ENCODE data around the gene UBAC2. TPM values are rescaled to one million over a fixed set of nuclear protein-coding genes. Genes with fewer than 3 reads are reported as not detected.

The UBAC2 gene
- total and polyA plus RNA-seq, 10 donors: 49.3 to 82.1 (median 66.2) TPM

- peak overlapping the region in 3 of 8 donors; percentile 30 to 88 (median 85) for H3K27ac ChIP-seq
- H3K4me1 ChIP-seq: peaks cover 36 to 100% (median 87%) of the 10 kb centered on the region in 6 donors
- intact Hi-C loops (cut with DNase I; ENCODE audit: low total_unique reads): no loop called here
- H3K9me3 ChIP-seq: no peaks in the 10 kb centered on the region
- peaks cover 0 to 47% (median 4%) of the 10 kb centered on the region in 6 donors for H3K36me3 ChIP-seq
- no peaks in the 10 kb centered on the region for H3K27me3 ChIP-seq (replicated peaks in 1 of 7)
- TF ChIP-seq CTCF (IDR thresholded peaks at IDR 0.05 in 8 of 11, conservative IDR thresholded peaks at IDR 0.05 in 3 of 11): no peak
- no peak for TF ChIP-seq POLR2AphosphoS5 (IDR thresholded peaks at IDR 0.05)
- TF ChIP-seq POLR2A (IDR thresholded peaks at IDR 0.05): no peak
- no peak for DNase-seq
- 78 to 88% (median 79%) methylated on average over 3 of the region's 3 CpGs for WGBS, 5 donors
- H3K4me3 ChIP-seq: no peak overlapping the region
Observed at GRCh38 chr13:99378985-99379733, 178.5 kb downstream of the UBAC2 start.

GRCh38 chr13:99379856-99380801 is 179.5 kb downstream of the UBAC2 start:
- peak; percentile 43 for DNase-seq
- Histone ChIP-seq H3K27me3 (replicated peaks in 1 of 7) (no peaks in the 10 kb centered on the region), H3K4me1 (peaks cover 43 to 100% (median 82%) of the 10 kb centered on the region in 6 donors), H3K9me3 (no peaks in the 10 kb centered on the region), H3K36me3 (peaks cover 0 to 55% (median 5%) of the 10 kb centered on the region in 6 donors), H3K27ac (peak overlapping the region; percentile 10 to 85 (median 64)), H3K4me3 (no peak overlapping the region)
- TF ChIP-seq CTCF (IDR thresholded peaks at IDR 0.05 in 8 of 11, conservative IDR thresholded peaks at IDR 0.05 in 3 of 11) (no peak), POLR2AphosphoS5 (IDR thresholded peaks at IDR 0.05) (no peak), POLR2A (IDR thresholded peaks at IDR 0.05) (no peak)
- 92 to 96% (median 94%) methylated on average over 16 of the region's 16 CpGs for WGBS, 5 donors
- intact Hi-C loops (cut with DNase I; ENCODE audit: low total_unique reads): loop anchor here (10.0 kb wide), 1 partner anchor 105 kb away; no protein-coding TSS in a partner anchor

- intact Hi-C loops (cut with DNase I; ENCODE audit: low total_unique reads): loop anchor here (10.0 kb wide), 1 partner anchor 106 kb away; no protein-coding TSS in a partner anchor
- TF ChIP-seq POLR2AphosphoS5 (IDR thresholded peaks at IDR 0.05): peak in 2 of 3 donors; percentile 38 to 47
- TF ChIP-seq CTCF (IDR thresholded peaks at IDR 0.05 in 8 of 11, conservative IDR thresholded peaks at IDR 0.05 in 3 of 11): no peak
- H3K9me3 ChIP-seq: no peaks in the 10 kb centered on the region
- no peak overlapping the region for H3K4me3 ChIP-seq
- H3K4me1 ChIP-seq: peaks cover 45 to 100% (median 78%) of the 10 kb centered on the region in 6 donors
- H3K27me3 ChIP-seq (replicated peaks in 1 of 7): no peaks in the 10 kb centered on the region
- peaks cover 0 to 64% (median 6%) of the 10 kb centered on the region in 6 donors for H3K36me3 ChIP-seq
- 74 to 85% (median 81%) methylated on average over 9 to 15 of the region's 15 CpGs for WGBS, 5 donors
- DNase-seq: no peak
- H3K27ac ChIP-seq: peak overlapping the region; percentile 10 to 85 (median 64)
Observed at GRCh38 chr13:99380921-99381645, 180.4 kb downstream of the UBAC2 start.

Data from spleen (tissue), 11 donors.